Gastroesophageal sphincter (tissue), 3 donors: ENCODE data around the gene UGP2.

Experiments
- CTCF ChIP-seq, 4 experiments: fragments of 200-600 bp in 2 of 4; fragments of 450-650 bp in 2 of 4; sonication (generic) in 1 of 4; IDR thresholded peaks; one replicate each; pipeline ENCODE4 v1.5.1; 2017 to 2019; ENCODE audit warnings: antibody characterized with exemption in 4 of 4, mild to moderate bottlenecking in 2 of 4, moderate library complexity in 2 of 4
- EP300 ChIP-seq: sonication (generic); formaldehyde crosslinking; IDR thresholded peaks from one replicate; pipeline ENCODE4 v1.6.1; 2017; ENCODE audit warnings: antibody characterized with exemption, mild to moderate bottlenecking
- POLR2A ChIP-seq, 2 donors: fragments of 450-650 bp; IDR thresholded peaks; one replicate each; pipeline ENCODE4 v1.6.1; 2017; ENCODE audit warnings: antibody characterized with exemption in 2 of 2, mild to moderate bottlenecking in 2 of 2, moderate library complexity in 1 of 2
- POLR2AphosphoS5 ChIP-seq: sonication (generic); formaldehyde crosslinking; IDR thresholded peaks from one replicate; pipeline ENCODE4 v1.6.1; 2017; ENCODE audit warnings: antibody characterized with exemption

DNA sequence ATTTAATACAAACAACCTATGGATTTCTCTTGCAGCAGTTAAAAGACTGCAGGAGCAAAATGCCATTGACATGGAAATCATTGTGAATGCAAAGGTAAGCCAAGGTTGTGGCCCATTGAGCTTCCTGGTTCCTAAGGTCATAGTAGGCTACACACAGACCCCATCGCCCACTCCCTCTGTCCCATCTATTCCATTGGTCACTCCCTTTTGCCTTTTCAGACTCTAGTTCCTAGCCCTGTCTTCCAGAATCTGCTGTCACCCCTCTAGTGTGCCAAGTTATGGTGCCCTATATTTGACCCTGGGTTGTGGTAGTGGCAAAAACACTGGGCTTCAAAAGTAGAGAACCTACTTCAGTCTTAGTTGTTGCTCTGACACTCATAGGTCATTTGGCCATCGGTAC, 44.7 kb downstream of the UGP2 start:
- no peak for TF ChIP-seq POLR2AphosphoS5
- no peak for TF ChIP-seq EP300
- TF ChIP-seq CTCF (IDR thresholded peaks at IDR 0.05), result no peak
- no peak for TF ChIP-seq POLR2A (IDR thresholded peaks at IDR 0.05)
